IMR-90 (cell line): ENCODE results near the gene ACTRT2. TPM values are rescaled to one million over a fixed set of nuclear protein-coding genes. Genes with fewer than 3 reads are reported as not detected.

Source experiments
- ATAC-seq: fragments of 200-7000 bp; cut with Tn5 transposase; 2 replicates; pipeline ENCODE4 v1.9.1; 2020; ENCODE audit warnings: low read depth, mild to moderate bottlenecking, moderate library complexity
- BruUV-seq: library from RNA; stranded (reverse); fragments of 400-500 nt; replicated peaks from 2 replicates; lab custom pipeline; 2021; lab: Mats Ljungman, UMichigan
- CTCF ChIA-PET: fragments of 300-600 bp; formaldehyde crosslinking; extraction: SDS; loops from one replicate; lab custom pipeline; 2021; ENCODE audit warnings: antibody characterized with exemption; lab: Yijun Ruan, JAX
- POLR2A ChIA-PET: fragments of 300-600 bp; sonication (Branson Sonifier 250); formaldehyde crosslinking; loops from one replicate; lab custom pipeline; 2022; ENCODE audit warnings: antibody characterized with exemption; ENCODE audit not compliant: unreplicated experiment; lab: Charles Lee
- DNase-seq: peaks from one replicate; pipeline ENCODE4 v3.0.0; 2013
- H2AFZ ChIP-seq: replicated peaks from 2 replicates; pipeline ENCODE3; 2013; ENCODE audit warnings: low read length, mild to moderate bottlenecking; ENCODE audit not compliant: poor library complexity
- H2AK5ac ChIP-seq: 2 replicates; pipeline ENCODE4 v1.6.1; 2013; ENCODE audit warnings: low read depth, low read length, inconsistent platforms
- H2AK9ac ChIP-seq: replicated peaks from 2 replicates; pipeline ENCODE3; 2013; ENCODE audit warnings: mild to moderate bottlenecking, low read depth, low read length, moderate library complexity; ENCODE audit not compliant: poor library complexity
- H2BK120ac ChIP-seq: 2 replicates; pipeline ENCODE4 v1.6.1; 2013; ENCODE audit warnings: low read depth, low read length, inconsistent platforms
- H2BK15ac ChIP-seq: 3 replicates; pipeline ENCODE4 v1.6.1; 2013; ENCODE audit warnings: low read depth, low read length, inconsistent platforms
- H2BK20ac ChIP-seq: 2 replicates; pipeline ENCODE4 v1.6.1; 2013; ENCODE audit warnings: low read depth, mild to moderate bottlenecking, inconsistent platforms, low read length, moderate library complexity
- H2BK5ac ChIP-seq: 2 replicates; pipeline ENCODE4 v1.6.1; 2013; ENCODE audit warnings: mild to moderate bottlenecking, low read depth, low read length, inconsistent platforms; ENCODE audit not compliant: poor library complexity, severe bottlenecking
- H3K14ac ChIP-seq: replicated peaks from 2 replicates; pipeline ENCODE4 v1.6.1; 2013; ENCODE audit warnings: low read depth, low read length, inconsistent platforms
- H3K18ac ChIP-seq: 2 replicates; pipeline ENCODE4 v1.6.1; 2013; ENCODE audit warnings: low read depth, low read length, control low read depth
- H3K23ac ChIP-seq: 2 replicates; pipeline ENCODE4 v1.6.1; 2013; ENCODE audit warnings: low read depth, low read length, inconsistent platforms
- H3K27ac ChIP-seq: 2 replicates; pipeline ENCODE4 v1.5.1; 2013; ENCODE audit warnings: mild to moderate bottlenecking, control low read depth, low read length; ENCODE audit not compliant: insufficient read depth
- H3K27me3 ChIP-seq: 2 replicates; pipeline ENCODE4 v1.6.1; 2013; ENCODE audit warnings: low read length; ENCODE audit not compliant: control insufficient read depth, insufficient read depth
- H3K36me3 ChIP-seq: 2 replicates; pipeline ENCODE4 v1.6.1; 2013; ENCODE audit warnings: low read length, mixed read lengths; ENCODE audit not compliant: control insufficient read depth, insufficient read depth
- H3K4ac ChIP-seq: 2 replicates; pipeline ENCODE4 v1.6.1; 2013; ENCODE audit warnings: low read depth, low read length, inconsistent platforms
- H3K4me1 ChIP-seq: 2 replicates; pipeline ENCODE4 v1.6.1; 2013; ENCODE audit warnings: low read length, mixed read lengths; ENCODE audit not compliant: control insufficient read depth, insufficient read depth
- H3K4me2 ChIP-seq: 2 replicates; pipeline ENCODE4 v1.6.1; 2013; ENCODE audit warnings: low read depth, mild to moderate bottlenecking, control low read depth, low read length, moderate library complexity
- H3K4me3 ChIP-seq: 2 replicates; pipeline ENCODE4 v1.5.1; 2013; ENCODE audit warnings: low read depth, mild to moderate bottlenecking, control low read depth, low read length, moderate library complexity; ENCODE audit not compliant: insufficient read depth
- H3K56ac ChIP-seq: 2 replicates; pipeline ENCODE4 v1.6.1; 2013; ENCODE audit warnings: low read length, inconsistent platforms; ENCODE audit not compliant: insufficient read depth; ENCODE audit errors: extremely low read depth
- H3K79me1 ChIP-seq, 2 experiments: 2 replicates each; pipeline ENCODE4 v1.6.1; 2013; ENCODE audit warnings: low read length in 2 of 2, inconsistent platforms in 1 of 2, low read depth in 1 of 2
- H3K9ac ChIP-seq: 2 replicates; pipeline ENCODE4 v1.6.1; 2013; ENCODE audit warnings: low read depth, low read length, control low read depth
- H3K9me1 ChIP-seq: 2 replicates; pipeline ENCODE4 v1.6.1; 2013; ENCODE audit warnings: low read length, inconsistent platforms; ENCODE audit not compliant: insufficient read depth
- H3K9me3 ChIP-seq: 2 replicates; pipeline ENCODE4 v1.6.1; 2013; ENCODE audit warnings: low read length; ENCODE audit not compliant: control insufficient read depth, insufficient read depth
- H4K20me1 ChIP-seq: 2 replicates; pipeline ENCODE4 v1.6.1; 2013; ENCODE audit warnings: low read length, inconsistent platforms; ENCODE audit not compliant: insufficient read depth
- H4K5ac ChIP-seq: 2 replicates; pipeline ENCODE4 v1.6.1; 2013; ENCODE audit warnings: mild to moderate bottlenecking, low read depth, low read length, control low read depth
- H4K8ac ChIP-seq, 2 experiments: 2 replicates each; pipeline ENCODE4 v1.6.1; 2013; ENCODE audit warnings: low read depth in 2 of 2, low read length in 2 of 2, control low read depth in 1 of 2, inconsistent platforms in 1 of 2
- H4K91ac ChIP-seq: 2 replicates; pipeline ENCODE4 v1.6.1; 2013; ENCODE audit warnings: low read depth, low read length, inconsistent platforms; ENCODE audit not compliant: insufficient read depth
- BHLHE40 ChIP-seq: fragments of 150-350 bp; IDR thresholded peaks from 2 replicates; pipeline ENCODE4 v1.6.1; 2016; ENCODE audit warnings: mild to moderate bottlenecking, low read depth, low read length
- CEBPB ChIP-seq: IDR thresholded peaks from 2 replicates; pipeline ENCODE4 v1.6.1; 2012; ENCODE audit warnings: low read depth, low read length, improper control_type of control experiment
- CHD1 ChIP-seq: IDR thresholded peaks from 2 replicates; pipeline ENCODE4 v1.6.1; 2012; ENCODE audit warnings: low read depth, low read length, improper control_type of control experiment
- ELK1 ChIP-seq: fragments of 150-350 bp; IDR thresholded peaks from 2 replicates; pipeline ENCODE4 v1.6.1; 2016; ENCODE audit warnings: low read depth, mild to moderate bottlenecking, low read length, moderate library complexity, borderline replicate concordance
- FOS ChIP-seq: fragments of 150-350 bp; IDR thresholded peaks from 2 replicates; pipeline ENCODE4 v1.6.1; 2016; ENCODE audit warnings: low read depth, low read length
- MAFK ChIP-seq: IDR thresholded peaks from 2 replicates; pipeline ENCODE4 v1.6.1; 2012; ENCODE audit warnings: low read depth, low read length, improper control_type of control experiment
- MXI1 ChIP-seq: IDR thresholded peaks from 2 replicates; pipeline ENCODE4 v1.6.1; 2012; ENCODE audit warnings: low read depth, mild to moderate bottlenecking, low read length, moderate library complexity, borderline replicate concordance
- NFE2L2 ChIP-seq: fragments of 150-350 bp; IDR thresholded peaks from 2 replicates; pipeline ENCODE4 v1.6.1; 2016; ENCODE audit warnings: low read depth, mild to moderate bottlenecking, low read length
- POLR2A ChIP-seq: IDR thresholded peaks from 2 replicates; pipeline ENCODE4 v1.6.1; 2012; ENCODE audit warnings: mild to moderate bottlenecking, low read depth, low read length
- RAD21 ChIP-seq: IDR thresholded peaks from 2 replicates; pipeline ENCODE4 v1.6.1; 2012; ENCODE audit warnings: low read length, improper control_type of control experiment
- RCOR1 ChIP-seq: IDR thresholded peaks from 2 replicates; pipeline ENCODE4 v1.6.1; 2012; ENCODE audit warnings: mild to moderate bottlenecking, low read length, improper control_type of control experiment; ENCODE audit not compliant: insufficient replicate concordance
- RFX5 ChIP-seq: IDR thresholded peaks from 2 replicates; pipeline ENCODE4 v1.8.0; 2012; ENCODE audit warnings: low read depth, mild to moderate bottlenecking, low read length, moderate library complexity
- SMC3 ChIP-seq: fragments of 150-350 bp; IDR thresholded peaks from 2 replicates; pipeline ENCODE4 v1.6.1; 2016; ENCODE audit warnings: low read depth, mild to moderate bottlenecking, antibody characterized with exemption, low read length, moderate library complexity
- USF2 ChIP-seq: fragments of 150-350 bp; IDR thresholded peaks from 2 replicates; pipeline ENCODE4 v1.6.1; 2017; ENCODE audit warnings: mild to moderate bottlenecking, antibody characterized with exemption, low read length, low read depth
- WGBS, 2 experiments: methylation state at CpG; one replicate each; pipeline versions ENCODE4 v1.1.5 to v1.1.7; 2013; ENCODE audit warnings: missing lambda C conversion rate in 2 of 2; ENCODE audit not compliant: insufficient read length in 1 of 2; ENCODE audit errors: extremely low coverage in 2 of 2; 5-methylcytosine and 5-hydroxymethylcytosine counted together
- dilution Hi-C: fragments of 300-500 bp; cut with HindIII; formaldehyde crosslinking; loops from one replicate; pipeline ENCODE4 v1.14.3; 2018; ENCODE audit warnings: low sequenced_read_pairs; ENCODE audit not compliant: unreplicated experiment
- in situ Hi-C: fragments of 300-500 bp; cut with MboI; formaldehyde crosslinking; loops from 3 replicates; pipeline ENCODE4 v1.14.3; 2019; ENCODE audit warnings: low sequenced_read_pairs, inconsistent platforms, mixed read lengths
- intact Hi-C: fragments of 100-400 bp; cut with micrococcal nuclease; formaldehyde crosslinking; loops from 2 replicates; pipeline ENCODE4 v1.10.0; 2022
- polyA plus RNA-seq, 3 experiments: library from polyadenylated mRNA; depleted of rRNA; stranded (reverse); fragments of >200 nt; gene quantifications; 2 replicates each; pipeline ENCODE4 v1.2.3, GENCODE V29; 2012; ENCODE audit warnings: low replicate concordance in 1 of 3
- total RNA-seq: library from RNA; depleted of rRNA; stranded (reverse); fragments of >200 nt; gene quantifications from 2 replicates; pipeline ENCODE4 v1.2.3, GENCODE V29; 2012
- TF ChIP-seq, protein P1 (sequence below): conservative IDR thresholded peaks from 2 replicates; pipeline ENCODE4 v1.5.1; 2012; ENCODE audit warnings: mild to moderate bottlenecking, low read depth, low read length, improper control_type of control experiment

Gene ACTRT2
- total and polyA plus RNA-seq, 2 of the 4 experiments (the other 2 are of a cell fraction): not detected

- H3K9me1 ChIP-seq: no peaks in the 10 kb centered on the region
- no peaks in the 10 kb centered on the region for H4K20me1 ChIP-seq
- TF ChIP-seq MXI1: no peak
- TF ChIP-seq CEBPB: no peak
- TF ChIP-seq RCOR1: no peak
- TF ChIP-seq POLR2A: no peak
- no peak for TF ChIP-seq RAD21
- TF ChIP-seq USF2: no peak
- no peak for TF ChIP-seq ELK1
- no peak for TF ChIP-seq NFE2L2
- TF ChIP-seq CHD1: no peak
- TF ChIP-seq, protein P1, sequence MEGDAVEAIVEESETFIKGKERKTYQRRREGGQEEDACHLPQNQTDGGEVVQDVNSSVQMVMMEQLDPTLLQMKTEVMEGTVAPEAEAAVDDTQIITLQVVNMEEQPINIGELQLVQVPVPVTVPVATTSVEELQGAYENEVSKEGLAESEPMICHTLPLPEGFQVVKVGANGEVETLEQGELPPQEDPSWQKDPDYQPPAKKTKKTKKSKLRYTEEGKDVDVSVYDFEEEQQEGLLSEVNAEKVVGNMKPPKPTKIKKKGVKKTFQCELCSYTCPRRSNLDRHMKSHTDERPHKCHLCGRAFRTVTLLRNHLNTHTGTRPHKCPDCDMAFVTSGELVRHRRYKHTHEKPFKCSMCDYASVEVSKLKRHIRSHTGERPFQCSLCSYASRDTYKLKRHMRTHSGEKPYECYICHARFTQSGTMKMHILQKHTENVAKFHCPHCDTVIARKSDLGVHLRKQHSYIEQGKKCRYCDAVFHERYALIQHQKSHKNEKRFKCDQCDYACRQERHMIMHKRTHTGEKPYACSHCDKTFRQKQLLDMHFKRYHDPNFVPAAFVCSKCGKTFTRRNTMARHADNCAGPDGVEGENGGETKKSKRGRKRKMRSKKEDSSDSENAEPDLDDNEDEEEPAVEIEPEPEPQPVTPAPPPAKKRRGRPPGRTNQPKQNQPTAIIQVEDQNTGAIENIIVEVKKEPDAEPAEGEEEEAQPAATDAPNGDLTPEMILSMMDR: no peak
- no peak for TF ChIP-seq RFX5
- no peak for TF ChIP-seq FOS
- TF ChIP-seq BHLHE40: no peak
- TF ChIP-seq MAFK: no peak
- TF ChIP-seq SMC3: no peak
Measured at GRCh38 chr1:3058263-3059030, 37.2 kb downstream of the ACTRT2 start.

More at GRCh38 chr1:3058263-3059030, 37.2 kb downstream of the ACTRT2 start:
- no TSS peak for BruUV-seq
- H3K4ac ChIP-seq: no peak overlapping the region
- H2AK5ac ChIP-seq: no peak overlapping the region
- DNase-seq: no peak
- no peak overlapping the region for H3K23ac ChIP-seq
- no peak overlapping the region for H4K8ac ChIP-seq
- no peak overlapping the region for H2BK5ac ChIP-seq
- CTCF ChIA-PET: no interaction called here
- no peak overlapping the region for H2BK20ac ChIP-seq
- dilution Hi-C loops: no loop called here
- no peak overlapping the region for H2BK15ac ChIP-seq
- no peak for ATAC-seq
- no peak overlapping the region for H3K9ac ChIP-seq
- H3K4me2 ChIP-seq: no peak overlapping the region
- H4K5ac ChIP-seq: no peak overlapping the region
- no peak overlapping the region for H3K4me3 ChIP-seq
- POLR2A ChIA-PET: no interaction called here
- H3K56ac ChIP-seq: no peak overlapping the region
- H3K27ac ChIP-seq: no peak overlapping the region
- no peaks in the 10 kb centered on the region; the same call in 1 of the 2 replicates for H3K9me3 ChIP-seq
- H3K18ac ChIP-seq: no peak overlapping the region
- H2AK9ac ChIP-seq: no peak overlapping the region
- in situ Hi-C loops: loop anchor here (25.0 kb wide), 1 partner anchor 621 kb away; no protein-coding TSS in a partner anchor
- no peaks in the 10 kb centered on the region for H3K79me1 ChIP-seq
- peaks cover 11% of the 10 kb centered on the region; the same call in 1 of the 2 replicates for H3K27me3 ChIP-seq
- H4K91ac ChIP-seq: no peak overlapping the region
- H2BK120ac ChIP-seq: no peak overlapping the region
- 13% methylated on average over 3 of the region's 10 CpGs; no CpG with 5 or more reads in 1 of the 2 experiments for WGBS, 2 experiments
- intact Hi-C loops: no loop called here
- H3K36me3 ChIP-seq: no peaks in the 10 kb centered on the region
- H2AFZ ChIP-seq: no peak overlapping the region
- H3K4me1 ChIP-seq: no peaks in the 10 kb centered on the region
- H3K14ac ChIP-seq: no peak overlapping the region
